ENCODE results near the gene DENND1A. TPM values are rescaled to one million over a fixed set of nuclear protein-coding genes. Genes with fewer than 3 reads are reported as not detected.

The DENND1A gene
- total and polyA plus RNA-seq, 2 of the 13 experiments (the other 11 are each of a cell fraction or from before 2014, with no cell fraction given): 14.8 to 30.1 TPM

- TF ChIP-seq CBFB (CRISPR knock-in tag; IDR thresholded peaks at IDR 0.05) (peak; percentile 36; the same call in 1 of the 2 replicates), HBP1 (CRISPR knock-in tag; IDR thresholded peaks at IDR 0.05; ENCODE audit: low read depth) (0 out of 2 replicates have a peak, but pooled peaks have one; percentile 26), SP2 (CRISPR knock-in tag; IDR thresholded peaks at IDR 0.05) (no peak), CHCHD3 (CRISPR knock-in tag; IDR thresholded peaks at IDR 0.05) (no peak), SIN3B (IDR thresholded peaks at IDR 0.05; ENCODE audit: low read length) (no peak), ZNF687 (CRISPR knock-in tag; IDR thresholded peaks at IDR 0.05) (no peak), REST (IDR thresholded peaks at IDR 0.05; ENCODE audit: borderline replicate concordance in 1 of 2, low read depth in 1 of 2, low read length in 2 of 2) (no peak), ZNF549 (CRISPR knock-in tag; IDR thresholded peaks at IDR 0.05) (no peak), FOXP1 (IDR thresholded peaks at IDR 0.05) (no peak), FOXP1 (CRISPR knock-in tag; IDR thresholded peaks at IDR 0.05) (peak; percentile 74), ZNF841 (CRISPR knock-in tag; IDR thresholded peaks at IDR 0.05; ENCODE audit: borderline replicate concordance) (no peak), NFATC3 (CRISPR knock-in tag; IDR thresholded peaks at IDR 0.05) (no peak), ZNF253 (CRISPR knock-in tag; IDR thresholded peaks at IDR 0.05; ENCODE audit: borderline replicate concordance) (no peak), ZNF75D (CRISPR knock-in tag; IDR thresholded peaks at IDR 0.05; ENCODE audit: borderline replicate concordance) (no peak), RFX3 (CRISPR knock-in tag; IDR thresholded peaks at IDR 0.05) (no peak), ZMYM2 (CRISPR knock-in tag; IDR thresholded peaks at IDR 0.05) (no peak), HMG20A (CRISPR knock-in tag; IDR thresholded peaks at IDR 0.05; ENCODE audit: borderline replicate concordance) (peak; percentile 74; the same call in 1 of the 2 replicates), SAFB2 (CRISPR knock-in tag; IDR thresholded peaks at IDR 0.05; ENCODE audit: borderline replicate concordance, low read depth) (no peak)
Observed at GRCh38 chr9:123678038-123678877, 251.7 kb downstream of the DENND1A start (continued).
